ENCODE measurements around the gene DLX3. TPM values are rescaled to one million over a fixed set of nuclear protein-coding genes. Genes with fewer than 3 reads are reported as not detected.

DLX3 gene
- polyA plus RNA-seq, 1 donor from 2014 or later, result not detected

- no peaks in the 10 kb centered on the region for H4K20me1 ChIP-seq (ENCODE audit: insufficient read depth)
- peaks cover 54% of the 10 kb centered on the region for H3K27me3 ChIP-seq (ENCODE audit: insufficient read depth, low read depth, low read length)
- H3F3A ChIP-seq (ENCODE audit: insufficient read depth, low read length, poor library complexity, severe bottlenecking), result no peaks in the 10 kb centered on the region
- no peaks in the 10 kb centered on the region for H3K79me2 ChIP-seq (replicated peaks; ENCODE audit: insufficient read depth, low read length)
- no peak overlapping the region for H3K4me3 ChIP-seq (ENCODE audit: low read length)
- peaks cover 5% of the 10 kb centered on the region for H3K9me3 ChIP-seq (ENCODE audit: low read length)
- no peak overlapping the region for H3K27ac ChIP-seq (ENCODE audit: low read length)
- TF ChIP-seq POLR2AphosphoS5 (IDR thresholded peaks at IDR 0.05) (no peak), MXI1 (conservative IDR thresholded peaks at IDR 0.05; ENCODE audit: poor library complexity, severe bottlenecking) (no peak), RAD21 (conservative IDR thresholded peaks at IDR 0.05) (no peak), TAF1 (IDR thresholded peaks at IDR 0.05; ENCODE audit: low read depth) (no peak), EZH2 (IDR thresholded peaks at IDR 0.05; ENCODE audit: borderline replicate concordance, insufficient read depth, low read length, poor library complexity, severe bottlenecking) (no peak), SMC3 (conservative IDR thresholded peaks at IDR 0.05; ENCODE audit: poor library complexity) (no peak), REST (IDR thresholded peaks at IDR 0.05; ENCODE audit: borderline replicate concordance) (no peak), EP300 (conservative IDR thresholded peaks at IDR 0.05; ENCODE audit: poor library complexity, severe bottlenecking) (no peak)
- TF ChIP-seq, protein P1, sequence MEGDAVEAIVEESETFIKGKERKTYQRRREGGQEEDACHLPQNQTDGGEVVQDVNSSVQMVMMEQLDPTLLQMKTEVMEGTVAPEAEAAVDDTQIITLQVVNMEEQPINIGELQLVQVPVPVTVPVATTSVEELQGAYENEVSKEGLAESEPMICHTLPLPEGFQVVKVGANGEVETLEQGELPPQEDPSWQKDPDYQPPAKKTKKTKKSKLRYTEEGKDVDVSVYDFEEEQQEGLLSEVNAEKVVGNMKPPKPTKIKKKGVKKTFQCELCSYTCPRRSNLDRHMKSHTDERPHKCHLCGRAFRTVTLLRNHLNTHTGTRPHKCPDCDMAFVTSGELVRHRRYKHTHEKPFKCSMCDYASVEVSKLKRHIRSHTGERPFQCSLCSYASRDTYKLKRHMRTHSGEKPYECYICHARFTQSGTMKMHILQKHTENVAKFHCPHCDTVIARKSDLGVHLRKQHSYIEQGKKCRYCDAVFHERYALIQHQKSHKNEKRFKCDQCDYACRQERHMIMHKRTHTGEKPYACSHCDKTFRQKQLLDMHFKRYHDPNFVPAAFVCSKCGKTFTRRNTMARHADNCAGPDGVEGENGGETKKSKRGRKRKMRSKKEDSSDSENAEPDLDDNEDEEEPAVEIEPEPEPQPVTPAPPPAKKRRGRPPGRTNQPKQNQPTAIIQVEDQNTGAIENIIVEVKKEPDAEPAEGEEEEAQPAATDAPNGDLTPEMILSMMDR (IDR thresholded peaks at IDR 0.05; ENCODE audit: poor library complexity, severe bottlenecking), result no peak
- no peaks in the 10 kb centered on the region for H3K9me2 ChIP-seq (ENCODE audit: insufficient read depth, low read length)
- H3K9ac ChIP-seq (ENCODE audit: low read length), result no peak overlapping the region
- H3K36me3 ChIP-seq (ENCODE audit: insufficient read depth, low read length), result no peaks in the 10 kb centered on the region
- no peak overlapping the region for H2AFZ ChIP-seq (ENCODE audit: low read depth, low read length)
- H3K4me2 ChIP-seq (ENCODE audit: low read length), result no peak overlapping the region
Measured at GRCh38 chr17:49990921-49991320, 4.1 kb downstream of the DLX3 start.

DNA sequence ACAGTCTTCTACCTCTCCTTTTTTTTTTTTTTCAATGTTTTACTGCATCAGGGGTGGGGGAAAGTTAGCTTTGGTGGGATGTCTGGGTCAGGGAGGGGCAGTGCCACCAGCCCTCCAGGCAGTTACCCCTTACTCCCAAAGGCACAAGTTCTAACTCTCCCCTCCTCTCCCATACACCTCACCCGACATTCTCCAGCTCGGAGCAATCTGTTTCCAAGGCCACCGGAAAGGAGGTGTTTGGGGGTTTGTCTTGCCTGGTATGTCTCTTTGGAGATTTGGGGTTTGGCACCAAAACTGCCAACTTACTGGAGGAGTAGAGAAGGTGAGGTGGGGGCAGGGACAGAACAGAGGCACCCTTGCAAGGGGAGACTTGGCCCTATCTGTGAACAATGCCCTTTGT is 4.7 kb downstream of the DLX3 start:
- no peak overlapping the region for H3K4me2 ChIP-seq (ENCODE audit: low read length)
- H3K9me2 ChIP-seq (ENCODE audit: insufficient read depth, low read length), result no peaks in the 10 kb centered on the region
- TF ChIP-seq EP300 (conservative IDR thresholded peaks at IDR 0.05; ENCODE audit: poor library complexity, severe bottlenecking) (no peak), POLR2AphosphoS5 (IDR thresholded peaks at IDR 0.05) (no peak), RAD21 (conservative IDR thresholded peaks at IDR 0.05) (no peak), TAF1 (IDR thresholded peaks at IDR 0.05; ENCODE audit: low read depth) (no peak), SMC3 (conservative IDR thresholded peaks at IDR 0.05; ENCODE audit: poor library complexity) (no peak), MXI1 (conservative IDR thresholded peaks at IDR 0.05; ENCODE audit: poor library complexity, severe bottlenecking) (no peak), REST (IDR thresholded peaks at IDR 0.05; ENCODE audit: borderline replicate concordance) (no peak), EZH2 (IDR thresholded peaks at IDR 0.05; ENCODE audit: borderline replicate concordance, insufficient read depth, low read length, poor library complexity, severe bottlenecking) (no peak)
- TF ChIP-seq, protein P1 (IDR thresholded peaks at IDR 0.05; ENCODE audit: poor library complexity, severe bottlenecking), result no peak
- no peaks in the 10 kb centered on the region for H3K79me2 ChIP-seq (replicated peaks; ENCODE audit: insufficient read depth, low read length)
- H3K36me3 ChIP-seq (ENCODE audit: insufficient read depth, low read length), result no peaks in the 10 kb centered on the region
- peaks cover 5% of the 10 kb centered on the region for H3K9me3 ChIP-seq (ENCODE audit: low read length)
- no peak overlapping the region for H2AFZ ChIP-seq (ENCODE audit: low read depth, low read length)
- no peak overlapping the region for H3K27ac ChIP-seq (ENCODE audit: low read length)
- no peaks in the 10 kb centered on the region for H4K20me1 ChIP-seq (ENCODE audit: insufficient read depth)
- peaks cover 52% of the 10 kb centered on the region for H3K27me3 ChIP-seq (ENCODE audit: insufficient read depth, low read depth, low read length)
- H3F3A ChIP-seq (ENCODE audit: insufficient read depth, low read length, poor library complexity, severe bottlenecking), result no peaks in the 10 kb centered on the region
- H3K4me3 ChIP-seq (ENCODE audit: low read length), result no peak overlapping the region
- no peak overlapping the region for H3K9ac ChIP-seq (ENCODE audit: low read length)

Data from neural cell (in vitro differentiated cells).